ENCODE results near the gene KCNK10.

GRCh38 chr14:88252498-88252897 lies 70.6 kb downstream of the KCNK10 start:
- TF ChIP-seq CTCF (IDR thresholded peaks at IDR 0.05; ENCODE audit: insufficient read depth, low read length, poor library complexity, severe bottlenecking), result no peak
- no peak for TF ChIP-seq EZH2phosphoT487 (conservative IDR thresholded peaks at IDR 0.05; ENCODE audit: low read length)
